ENCODE results near the gene SLC35E1. TPM values are rescaled to one million over a fixed set of nuclear protein-coding genes. Genes with fewer than 3 reads are reported as not detected.

Gene SLC35E1
- total RNA-seq, 1 donor from 2014 or later: 62.3 TPM

DNA sequence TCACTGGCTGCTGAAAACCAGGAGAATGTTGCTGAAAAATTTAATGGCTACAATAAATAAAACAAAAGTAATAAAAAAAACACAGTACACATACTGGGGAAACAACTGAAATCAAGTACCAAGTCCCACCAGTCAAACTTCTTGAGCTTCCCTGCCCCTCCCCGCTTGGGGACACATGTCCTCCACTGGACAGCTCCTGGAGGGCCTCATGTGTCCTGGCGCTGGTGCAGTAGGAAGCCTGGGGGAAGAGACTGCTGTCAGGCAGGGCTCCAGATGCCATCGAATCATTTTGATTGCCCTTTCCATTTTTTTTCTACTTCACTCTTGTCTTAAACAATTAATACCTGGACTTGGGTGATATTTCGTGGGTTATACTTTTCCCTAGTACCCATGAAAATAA, 26.6 kb upstream of the SLC35E1 start:
- DNase-seq (ENCODE audit: low spot score): no peak

DNA sequence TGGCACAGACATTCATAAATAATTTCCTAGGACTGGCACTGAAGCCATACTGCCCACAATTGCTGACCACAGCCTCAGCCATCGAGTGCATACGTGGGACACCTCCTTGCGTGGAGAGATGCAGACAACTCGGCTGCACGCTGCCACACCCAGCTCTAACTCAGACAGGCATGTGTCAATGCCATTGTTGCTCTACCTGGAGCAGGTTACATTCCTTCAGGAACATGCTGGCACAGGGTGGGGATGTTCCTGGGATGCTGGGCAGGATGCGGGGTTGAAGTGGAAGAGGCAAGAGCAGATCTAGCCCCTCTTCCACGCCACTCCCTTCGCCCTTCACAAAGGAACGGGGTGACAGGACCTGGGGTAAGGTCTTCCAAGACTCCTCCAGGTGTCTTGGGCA, 24.2 kb upstream of the SLC35E1 start:
- DNase-seq (ENCODE audit: low spot score): no peak

DNA sequence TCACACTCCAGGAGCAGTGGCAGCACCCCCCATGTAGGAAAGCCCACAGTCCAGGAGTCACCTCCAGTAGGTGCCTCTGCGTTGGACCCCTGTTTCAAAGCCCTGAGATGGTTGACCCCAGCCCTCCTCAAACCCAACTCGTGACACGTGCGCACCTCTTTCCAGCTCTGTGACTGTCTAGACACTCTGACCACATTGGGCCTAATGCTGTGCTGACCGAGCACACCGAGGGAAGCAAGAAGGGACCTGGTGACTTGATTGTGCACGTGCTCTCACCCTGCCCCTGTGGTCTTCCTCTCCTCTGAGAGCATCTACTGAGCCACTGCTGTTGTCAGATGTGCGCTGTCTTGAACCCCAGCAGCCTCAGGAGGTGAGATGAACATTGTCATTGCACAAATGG, 22.9 kb upstream of the SLC35E1 start:
- no peak for DNase-seq (ENCODE audit: low spot score)

- no peak for DNase-seq (ENCODE audit: low spot score)
Observed at GRCh38 chr19:16594681-16595091, 22.5 kb upstream of the SLC35E1 start.

DNA sequence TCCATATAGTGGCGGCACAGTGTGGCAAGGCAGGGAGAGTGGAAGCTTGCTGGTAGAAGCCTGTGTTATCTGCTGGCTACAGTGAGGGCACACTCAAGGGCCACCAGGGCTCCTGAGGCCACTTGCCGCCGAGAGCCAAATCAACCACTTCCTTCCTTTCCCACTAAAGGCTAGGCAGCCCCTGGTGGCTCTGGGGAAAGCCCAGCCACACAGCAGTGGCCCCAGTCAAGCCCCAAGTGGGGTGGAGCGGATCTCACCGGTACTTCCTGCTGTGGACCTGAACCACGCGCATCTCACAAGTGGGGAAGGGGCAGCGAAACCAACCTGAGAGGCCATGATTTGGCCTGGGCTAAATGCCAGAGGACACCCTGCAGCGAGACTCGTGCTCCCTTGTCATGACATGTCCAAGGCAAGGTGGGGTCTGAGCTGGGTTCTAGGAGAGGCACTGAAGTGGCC, 21.9 kb upstream of the SLC35E1 start:
- DNase-seq (ENCODE audit: low spot score): no peak

DNA sequence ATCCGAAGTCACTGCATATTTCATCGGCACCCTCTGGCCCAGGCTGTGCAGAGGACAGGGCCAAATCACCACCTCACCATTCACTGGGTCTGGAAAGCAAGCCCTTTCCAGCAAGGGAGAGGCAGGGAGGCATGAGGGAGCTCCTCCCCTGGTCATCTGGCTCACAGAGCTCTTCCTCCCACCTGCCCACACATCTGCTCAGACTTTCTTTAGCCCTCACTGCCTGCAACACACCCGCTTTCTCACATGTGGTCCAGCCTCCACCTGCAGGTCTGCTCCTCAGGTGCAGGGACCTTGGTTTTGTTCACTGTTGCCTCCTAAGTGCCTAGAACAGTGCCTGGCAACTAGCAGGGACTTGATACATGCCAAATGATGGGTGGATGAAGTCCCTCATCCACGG, 21.0 kb upstream of the SLC35E1 start:
- DNase-seq (ENCODE audit: low spot score): no peak

DNA sequence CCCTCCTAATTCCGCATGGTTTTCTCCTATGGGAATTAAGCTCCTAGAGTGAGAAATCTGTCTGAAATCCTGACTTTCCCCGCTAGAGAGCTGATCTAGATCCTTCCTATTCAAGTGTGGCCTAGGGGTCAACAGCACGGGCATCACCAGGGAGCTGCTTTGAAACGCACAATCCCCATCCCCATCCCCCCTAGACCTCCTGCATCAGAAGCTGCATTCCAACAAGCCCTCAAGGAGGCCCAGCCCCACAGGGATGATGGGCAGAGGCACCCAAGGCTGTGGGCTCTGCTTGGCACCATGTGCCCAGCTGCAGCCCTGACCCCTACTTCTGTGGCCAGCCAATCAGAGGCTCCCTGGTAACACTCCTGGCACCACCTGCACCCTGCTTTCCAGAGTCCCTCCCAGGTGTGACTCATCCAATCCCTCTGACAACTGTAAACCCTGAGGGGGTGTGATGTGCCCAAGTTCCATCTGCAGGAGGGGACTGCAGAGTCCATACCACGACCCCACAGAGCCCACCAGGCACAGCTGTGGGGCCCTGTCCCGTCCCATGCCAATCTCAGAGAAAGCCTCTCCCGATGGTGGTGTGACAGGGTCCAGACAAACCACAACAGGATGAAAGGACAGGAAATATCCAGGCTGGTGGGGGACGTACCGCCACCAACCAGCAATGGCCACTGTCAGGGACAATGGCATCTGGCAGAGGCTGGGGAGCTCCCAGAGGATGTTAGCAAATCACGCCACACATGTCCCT, 19.8 kb upstream of the SLC35E1 start:
- DNase-seq (ENCODE audit: low spot score): no peak

GRCh38 chr19:16590876-16591802, 18.9 kb upstream of the SLC35E1 start:
- no peak for DNase-seq (ENCODE audit: low spot score)

DNA sequence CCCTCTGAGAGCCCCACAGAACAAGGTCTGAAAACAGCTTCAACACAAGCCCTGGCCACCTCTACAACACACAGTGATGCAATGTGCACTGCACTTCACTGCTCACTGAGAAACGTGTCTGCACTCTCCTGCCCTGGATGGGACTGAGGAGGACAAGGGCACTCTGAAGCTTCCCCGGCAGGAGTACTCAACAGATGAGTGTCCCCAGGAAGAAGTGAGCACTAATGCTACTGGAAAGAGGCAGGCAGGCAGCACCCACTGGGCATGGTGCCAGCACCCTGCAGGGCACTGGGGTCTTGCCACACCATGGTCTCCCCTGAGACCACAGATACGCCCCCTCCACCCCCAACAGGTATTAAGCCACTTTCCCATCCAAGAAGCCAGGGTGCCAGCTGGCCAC, 17.7 kb upstream of the SLC35E1 start:
- DNase-seq (ENCODE audit: low spot score): no peak

DNA sequence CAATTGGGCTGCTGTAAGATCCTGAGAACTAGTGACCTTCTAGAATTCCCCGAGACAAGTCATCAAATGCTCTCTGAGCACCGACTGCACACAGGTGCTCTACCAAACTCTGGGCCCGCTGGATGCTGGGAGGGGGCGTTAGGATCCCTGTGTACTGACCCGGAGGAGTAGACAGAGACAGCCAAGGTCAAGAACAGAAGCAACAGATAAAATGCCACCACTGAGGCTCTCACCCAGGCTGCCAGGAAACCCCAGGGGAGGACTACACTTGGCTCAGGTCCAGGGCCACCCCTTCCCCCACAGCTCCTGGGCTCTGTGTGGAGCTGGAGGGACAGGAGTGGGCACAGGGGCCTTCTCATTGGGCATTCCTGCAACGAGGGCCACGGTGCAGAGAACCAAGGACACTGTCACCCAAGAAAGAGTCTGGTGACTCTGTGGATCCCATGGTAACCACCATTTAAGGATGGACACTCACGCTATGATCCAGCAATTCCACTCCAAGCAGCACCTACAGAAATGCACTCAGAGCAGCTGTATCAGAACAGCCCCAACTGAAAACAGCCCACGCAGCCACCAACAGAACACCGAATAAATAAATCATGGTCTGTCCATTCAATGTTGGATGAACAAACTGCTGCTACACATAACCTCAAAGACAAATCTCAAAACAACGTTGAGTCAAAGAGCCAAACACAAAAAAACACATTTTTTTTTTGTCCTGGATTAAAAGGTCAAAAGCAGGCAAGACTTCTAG, 16.8 kb upstream of the SLC35E1 start:
- no peak for DNase-seq (ENCODE audit: low spot score)

- no peak for DNase-seq (ENCODE audit: low spot score)
Observed at GRCh38 chr19:16587833-16588823, 15.9 kb upstream of the SLC35E1 start.

DNA sequence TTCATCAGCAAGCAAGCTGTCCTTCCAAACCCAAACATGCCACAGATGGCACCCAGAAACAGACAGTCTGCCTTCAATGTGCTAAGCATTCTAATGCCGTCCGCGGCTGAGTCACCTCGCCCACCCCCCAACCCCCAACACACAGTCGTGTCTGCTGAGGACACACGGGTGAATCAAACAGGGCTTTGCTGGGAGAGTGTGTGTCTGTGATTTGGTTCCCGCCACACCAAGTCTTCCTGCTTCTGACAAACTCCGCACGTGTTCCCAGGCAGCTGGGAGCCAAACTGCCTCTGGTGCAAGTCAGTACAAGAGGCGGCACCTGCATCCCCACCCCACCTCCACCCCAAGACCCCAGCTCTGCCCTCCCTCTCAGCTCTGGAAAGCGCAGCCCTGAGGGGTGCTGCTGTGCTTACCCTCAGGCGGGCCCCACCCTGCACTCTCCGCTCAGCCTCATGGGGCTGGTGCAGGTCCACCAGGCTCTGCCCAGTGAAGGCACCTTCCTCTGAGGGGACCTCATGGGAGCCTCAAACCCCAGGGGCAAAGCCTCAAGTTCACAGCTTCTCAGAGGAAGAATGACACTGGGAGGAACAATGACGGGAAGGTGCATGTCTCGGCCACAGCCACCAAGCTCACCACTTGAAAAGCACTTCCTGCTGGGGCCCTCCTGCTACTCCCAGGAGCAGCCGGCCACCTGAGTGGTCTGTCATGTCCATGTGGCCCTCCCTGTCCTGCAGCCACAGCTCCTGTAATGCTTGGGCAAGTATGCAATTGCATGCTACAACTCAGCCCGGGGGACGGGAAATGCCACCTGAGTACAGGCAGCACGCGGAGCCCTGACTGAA, 15.0 kb upstream of the SLC35E1 start:
- DNase-seq (ENCODE audit: low spot score): peak; percentile 76

- no peak for DNase-seq (ENCODE audit: low spot score)
Observed at GRCh38 chr19:16586477-16586871, 14.3 kb upstream of the SLC35E1 start.

- DNase-seq (ENCODE audit: low spot score): no peak
Observed at GRCh38 chr19:16585808-16586476, 13.7 kb upstream of the SLC35E1 start.

- DNase-seq (ENCODE audit: low spot score): no peak
Observed at GRCh38 chr19:16585094-16585801, 13.0 kb upstream of the SLC35E1 start.

GRCh38 chr19:16584248-16585093, 12.3 kb upstream of the SLC35E1 start:
- peak; percentile 82 for DNase-seq (ENCODE audit: low spot score)

GRCh38 chr19:16582486-16583261, 10.5 kb upstream of the SLC35E1 start:
- no peak for DNase-seq (ENCODE audit: low spot score)
